Stimulated activated CD8-positive, alpha-beta memory T cell treated with anti-CD3 and anti-CD28 coated beads, Interleukin-15, amount 100 ng/mL, for 24 hours (primary cell): ENCODE measurements around the gene GNB1.

Source experiments
- DNase-seq: peaks from one replicate; pipeline ENCODE4 v3.0.0-alpha.2; 2020; ENCODE audit warnings: low read depth

GNB1 gene

GRCh38 chr1:1910033-1910465 lies 19.2 kb upstream of the GNB1 start:
- DNase-seq: no peak

DNA sequence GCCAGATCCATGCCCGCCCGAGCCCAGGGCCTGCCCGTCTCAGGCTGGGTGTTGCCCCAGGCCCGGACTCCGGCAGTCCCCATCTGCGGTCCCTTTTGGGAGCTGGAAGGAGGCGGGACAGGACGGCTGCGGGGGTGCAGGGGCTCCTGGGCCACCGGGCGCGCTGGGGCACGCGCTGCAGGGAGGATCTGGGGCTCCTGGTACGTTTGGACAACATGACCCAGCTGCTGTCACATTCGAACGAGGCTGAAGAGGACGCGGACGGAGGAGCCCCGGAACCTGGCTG lies 17.6 kb upstream of the GNB1 start:
- no peak for DNase-seq

- DNase-seq: no peak
Measured at GRCh38 chr1:1907098-1907736, 16.3 kb upstream of the GNB1 start.

DNA sequence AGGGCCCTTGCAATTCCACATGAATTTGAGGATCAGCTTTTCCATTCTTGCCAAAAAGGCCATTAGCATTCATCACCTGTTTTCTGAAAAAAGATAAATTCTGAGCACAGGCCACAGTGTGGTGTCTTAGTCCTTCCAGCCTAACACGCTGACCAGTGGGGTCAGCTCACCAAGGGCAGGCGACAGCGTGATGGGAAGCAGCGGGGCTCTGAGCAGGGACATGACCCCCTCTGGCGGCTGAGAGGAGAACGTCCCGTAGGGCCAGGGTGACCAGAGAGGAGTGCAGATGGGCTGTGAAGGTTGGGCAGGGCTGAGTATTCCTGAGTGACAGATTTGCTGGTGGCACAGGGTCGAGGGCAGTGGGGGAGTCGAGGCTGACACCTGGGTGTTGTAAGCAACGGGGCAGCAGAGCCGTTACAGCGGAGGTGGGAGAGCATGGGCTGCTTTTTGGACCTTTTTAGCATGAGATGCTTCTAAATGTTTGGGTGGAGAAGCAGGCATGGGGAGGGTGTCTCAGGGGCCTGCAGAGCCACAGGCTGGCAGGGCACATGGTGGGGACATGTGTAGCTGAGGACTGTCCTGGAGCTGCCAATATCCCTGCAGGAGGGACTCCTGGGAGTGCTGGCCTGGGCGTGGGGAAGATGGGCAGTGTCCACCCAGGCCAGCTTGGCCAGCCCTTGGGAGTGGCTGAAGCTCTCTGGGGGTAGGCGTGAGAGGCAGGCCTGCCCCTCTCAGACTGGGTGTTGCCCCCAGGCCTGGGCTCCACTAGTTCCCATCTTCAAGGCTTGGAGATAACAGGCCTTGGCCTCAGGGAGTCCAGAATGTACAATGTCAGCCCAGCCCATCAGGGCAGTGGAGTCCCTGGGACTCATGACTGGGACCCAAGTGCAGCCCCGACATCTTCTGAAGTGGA lies 15.6 kb upstream of the GNB1 start:
- DNase-seq: peak; percentile 28

- no peak for DNase-seq
Measured at GRCh38 chr1:1903224-1903623, 12.3 kb upstream of the GNB1 start.

DNA sequence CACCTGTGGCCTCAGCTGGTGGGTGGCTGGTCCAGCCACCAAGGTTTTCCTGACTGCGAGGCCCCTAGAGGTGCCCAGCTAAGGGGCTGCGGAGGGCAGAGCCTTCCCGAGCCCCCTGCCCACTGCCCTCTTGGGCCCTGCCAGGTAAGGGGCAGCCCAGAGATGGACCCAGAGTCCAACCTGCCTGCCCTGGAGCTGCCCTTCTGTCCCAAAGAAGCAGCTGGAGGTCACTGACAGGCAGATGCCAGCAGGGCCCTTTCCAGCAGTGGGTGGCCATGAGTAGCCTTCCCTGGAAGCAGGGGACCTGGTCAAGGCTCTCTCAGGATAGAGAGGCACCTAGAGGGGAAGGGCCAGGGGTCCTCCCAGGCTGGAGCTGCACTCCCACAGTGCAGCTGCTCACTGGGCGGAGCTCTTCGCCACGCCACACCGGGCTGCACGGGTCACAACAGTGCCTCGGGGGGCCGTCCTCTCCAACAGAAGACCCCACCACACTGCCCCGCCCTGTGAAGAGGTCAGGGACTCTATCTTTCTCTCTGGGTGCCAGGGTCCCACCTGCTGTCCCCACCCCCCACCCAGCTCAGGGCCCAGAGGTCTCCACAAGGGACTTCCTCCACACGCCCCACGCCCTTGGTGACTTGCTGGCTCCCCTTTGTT lies 10.9 kb upstream of the GNB1 start:
- no peak for DNase-seq

- no peak for DNase-seq
Measured at GRCh38 chr1:1900883-1901640, 10.2 kb upstream of the GNB1 start.

DNA sequence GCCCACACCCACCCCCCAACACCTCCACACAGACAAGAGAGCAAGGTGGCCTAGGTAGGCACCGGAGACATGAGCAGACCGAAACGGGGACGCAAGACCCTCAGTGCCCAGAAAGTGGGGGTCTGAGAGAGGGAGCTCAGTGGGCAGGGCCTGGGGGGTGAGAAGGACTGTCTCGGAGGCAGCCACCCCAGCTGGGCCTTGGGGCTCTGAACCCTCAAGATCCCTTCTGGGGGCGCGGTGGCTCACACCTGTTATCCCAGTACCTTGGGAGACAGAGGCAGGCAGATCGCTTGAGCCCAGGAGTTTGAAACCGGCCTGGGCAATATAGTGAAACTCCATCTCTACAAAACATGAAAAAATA lies 9.1 kb upstream of the GNB1 start:
- DNase-seq: no peak

DNA sequence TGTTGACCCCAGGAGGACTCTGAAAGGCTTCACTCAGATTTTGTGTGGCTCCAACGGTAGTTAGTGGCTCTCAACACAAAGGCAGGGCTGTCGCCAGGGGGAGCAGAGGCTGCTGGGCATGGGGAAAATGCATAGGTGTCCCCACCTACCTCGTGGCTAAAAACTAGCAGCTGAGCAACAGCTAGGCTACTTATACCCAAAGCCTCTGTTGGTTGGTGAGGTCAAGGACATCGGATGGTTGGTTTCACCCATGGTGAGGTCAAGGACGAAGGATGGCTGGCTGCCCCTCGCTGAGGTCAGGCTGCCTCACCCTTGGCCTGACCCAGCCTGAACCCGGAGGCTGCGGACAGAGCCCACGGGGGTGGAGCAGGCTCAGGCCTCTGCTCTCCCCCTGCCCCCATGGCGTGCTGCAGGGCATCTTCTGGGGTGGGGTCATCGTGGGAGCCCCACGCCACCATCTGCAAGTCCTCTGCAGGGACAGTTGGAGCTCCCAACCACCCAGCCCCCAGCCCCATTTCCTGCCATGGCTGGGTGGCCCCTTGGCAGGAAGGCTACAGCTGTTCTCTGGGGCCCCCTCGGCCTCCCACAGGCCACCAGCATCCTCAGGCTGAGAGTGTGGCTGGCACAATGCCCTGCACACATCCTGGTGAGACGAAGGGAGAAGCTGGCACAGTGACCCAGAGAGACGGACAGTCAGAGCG lies 8.5 kb upstream of the GNB1 start:
- no peak for DNase-seq

- no peak for DNase-seq
Measured at GRCh38 chr1:1898246-1898933, 7.5 kb upstream of the GNB1 start.

DNA sequence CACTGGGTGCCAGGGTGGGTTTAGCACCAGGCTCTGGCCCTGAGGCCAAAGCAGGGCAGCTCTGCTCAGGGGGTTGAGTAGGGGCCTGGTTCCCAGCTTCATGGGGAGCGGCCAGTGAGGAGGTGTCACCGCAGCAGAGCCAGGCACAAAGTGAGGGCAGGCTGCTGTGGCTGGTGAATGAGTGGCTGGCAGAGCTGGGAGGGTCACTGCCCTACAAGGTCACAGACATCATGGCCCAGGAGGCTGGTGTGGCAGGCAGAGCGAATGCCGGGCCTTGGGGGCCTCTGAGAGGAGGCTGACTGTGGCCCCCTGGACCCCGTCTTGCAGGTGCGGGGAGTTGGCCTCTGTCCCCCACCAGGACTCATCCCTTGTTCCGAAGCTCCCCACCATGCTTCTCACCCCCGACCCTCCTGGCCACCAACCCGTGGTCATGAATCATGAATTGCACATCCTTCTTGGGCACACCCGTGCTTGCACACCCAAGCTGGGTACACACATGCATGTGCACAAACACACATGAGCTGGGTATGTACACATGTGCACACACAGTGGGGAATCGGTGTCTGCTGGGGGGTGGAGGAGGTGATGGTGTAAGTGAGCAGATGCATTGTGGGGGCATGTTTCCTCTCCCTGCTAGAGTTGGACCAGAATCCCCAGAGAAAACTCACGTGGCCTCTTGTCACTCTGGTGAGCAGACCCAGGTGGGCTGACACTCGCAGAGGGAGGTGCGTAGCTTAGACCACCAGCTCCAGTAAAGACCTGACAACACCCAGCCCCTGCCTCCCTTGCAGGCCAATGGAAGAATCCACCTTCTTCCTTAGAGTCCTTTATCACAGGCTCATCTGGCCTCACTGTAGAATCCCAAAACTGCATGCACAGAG lies 4.8 kb upstream of the GNB1 start:
- DNase-seq: no peak

DNA sequence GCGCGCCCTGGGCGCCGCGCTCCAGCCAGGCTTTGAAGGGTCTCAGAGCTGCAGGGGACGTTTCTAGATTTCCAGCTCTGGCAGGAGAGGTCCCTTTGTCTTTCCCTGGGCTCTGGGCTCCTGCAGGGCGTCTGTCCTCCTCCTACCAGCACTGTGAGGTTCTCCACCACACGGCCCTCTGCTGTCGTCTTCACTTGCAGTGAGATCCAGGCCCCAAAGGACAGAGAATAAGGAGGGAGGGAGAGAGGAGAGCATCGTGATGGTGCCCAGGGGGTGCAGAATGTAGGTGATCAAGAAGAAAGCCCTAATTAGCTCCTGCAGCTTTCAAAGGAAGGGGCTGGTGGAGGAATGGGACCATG lies 4.2 kb upstream of the GNB1 start:
- no peak for DNase-seq

DNA sequence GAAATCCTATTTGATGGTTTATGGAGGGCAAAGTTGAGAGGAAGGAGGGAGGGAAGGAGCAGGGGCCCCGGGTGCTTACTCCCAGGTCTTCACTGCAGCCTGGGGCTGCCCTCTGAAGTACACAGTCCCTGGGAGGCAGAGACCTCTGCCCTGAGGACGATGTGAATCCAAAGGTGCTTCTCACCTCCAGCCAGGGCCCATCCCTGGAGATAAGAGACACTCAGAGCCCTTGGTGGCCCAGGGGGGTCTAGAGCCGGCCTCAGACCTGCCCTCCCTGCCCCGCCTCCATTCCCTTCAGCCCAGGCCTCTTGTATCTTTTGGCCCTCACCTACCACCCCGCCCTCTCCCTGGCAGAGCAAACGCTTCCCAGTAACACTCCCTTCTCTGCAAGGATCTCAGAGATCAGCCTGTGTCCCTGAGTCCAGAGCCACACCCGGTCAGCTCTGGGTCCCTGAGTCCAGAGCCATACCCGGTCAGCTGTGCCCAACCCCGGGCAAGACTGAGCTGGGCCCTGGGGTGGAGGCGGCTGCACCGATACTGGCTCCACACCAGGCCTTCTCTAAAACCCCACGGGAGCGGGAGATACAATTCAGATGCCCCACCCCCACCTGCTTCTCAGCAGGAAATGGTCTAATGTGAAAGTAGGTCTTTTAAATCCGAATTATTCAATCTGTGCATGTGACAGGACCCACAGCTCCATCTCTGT lies 3.6 kb upstream of the GNB1 start:
- DNase-seq: no peak

GRCh38 chr1:1893997-1894353 lies 3.1 kb upstream of the GNB1 start:
- DNase-seq: no peak

DNA sequence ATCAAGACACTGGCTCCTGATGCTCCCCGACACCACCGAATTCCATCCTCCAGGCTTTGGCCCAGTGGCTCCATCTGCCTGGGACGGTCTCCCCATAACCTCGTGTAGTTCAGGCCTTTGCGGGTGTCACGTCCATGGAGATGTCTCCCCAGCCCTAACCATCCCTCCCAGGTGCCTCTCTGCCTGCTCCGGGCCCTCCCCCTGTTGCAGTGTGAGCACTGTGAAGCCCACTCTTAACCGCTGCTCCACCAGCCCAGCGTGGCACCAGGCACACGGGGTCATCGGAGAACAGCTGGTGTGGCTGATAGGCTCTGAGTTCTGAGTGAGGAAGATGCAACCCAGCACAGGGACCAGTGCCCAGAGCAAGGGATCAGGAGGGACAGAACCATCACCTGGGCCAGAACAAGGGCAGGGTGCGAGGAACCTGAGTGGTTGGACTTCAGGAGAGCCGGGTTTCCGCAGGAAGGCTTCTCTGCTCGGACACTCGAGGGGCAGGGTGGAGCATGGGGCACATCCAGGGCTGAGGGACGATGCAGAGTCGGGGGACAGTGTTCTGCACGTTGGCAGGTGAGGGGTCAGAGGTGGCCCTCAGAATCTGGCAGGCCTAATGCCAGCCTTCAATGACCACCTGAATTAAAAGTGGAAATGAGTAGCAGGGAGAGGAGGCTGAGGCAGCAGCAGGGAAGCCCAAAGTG lies 2.6 kb upstream of the GNB1 start:
- no peak for DNase-seq

- no peak for DNase-seq
Measured at GRCh38 chr1:1892763-1893120, 1.9 kb upstream of the GNB1 start.

GRCh38 chr1:1892079-1892762 lies 1.3 kb upstream of the GNB1 start:
- DNase-seq: no peak

DNA sequence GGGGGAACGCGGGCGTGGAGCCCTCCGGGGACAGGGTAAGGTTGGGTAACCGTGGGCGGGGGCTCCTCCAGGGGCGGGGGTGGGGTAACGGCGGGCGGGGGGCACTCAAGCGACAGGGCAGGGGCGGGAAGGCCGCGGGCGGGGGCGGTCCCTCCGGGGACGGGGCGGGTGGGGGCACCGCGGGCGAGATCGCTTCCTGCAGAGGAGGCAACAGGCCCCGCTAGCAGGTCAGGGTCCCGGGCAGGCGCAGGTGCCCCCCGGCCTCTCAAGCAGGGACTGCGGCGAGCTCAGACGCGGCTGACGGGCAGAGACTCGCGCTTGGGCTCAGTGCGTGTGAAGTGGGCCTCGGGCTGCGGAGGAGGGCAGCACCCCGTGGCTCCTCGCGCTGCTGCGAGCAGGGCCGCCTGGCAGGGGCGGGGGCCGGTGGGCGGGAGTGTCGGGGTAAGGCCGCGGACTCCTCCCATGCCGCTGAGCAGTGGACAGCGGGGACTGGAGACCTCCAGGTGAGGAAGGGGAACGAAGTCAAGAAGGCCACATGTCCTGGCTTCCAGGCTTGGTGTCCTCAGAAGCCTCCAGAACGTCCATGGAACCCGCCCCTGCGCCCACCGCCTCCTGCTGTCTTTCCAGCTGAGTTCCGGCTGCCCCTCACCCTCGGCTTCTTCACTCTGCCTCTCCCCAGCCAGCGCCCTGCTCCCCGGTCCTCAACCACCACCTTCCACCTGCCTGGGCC lies 627 bp upstream of the GNB1 start:
- no peak for DNase-seq
